ENCODE data around the gene KRT6C.

DNA sequence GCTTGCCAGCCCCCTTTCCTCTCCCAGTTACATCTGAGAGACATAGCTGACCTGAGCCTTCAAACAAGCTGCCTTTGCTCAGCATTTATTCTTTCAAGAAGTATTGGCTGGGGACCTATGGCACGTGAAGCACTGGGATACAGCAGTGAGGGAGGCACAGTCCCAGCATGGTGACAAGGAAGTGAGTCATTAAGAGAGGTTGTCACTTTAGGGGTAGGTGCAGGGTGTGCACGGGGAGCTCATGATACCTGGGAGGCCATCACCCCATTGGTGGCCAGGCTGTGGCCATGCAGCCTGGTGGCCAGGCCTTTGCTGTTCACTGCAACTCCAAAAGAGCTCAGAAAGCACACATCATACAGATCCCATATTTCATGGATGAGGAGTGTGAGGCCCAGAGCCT lies 33.8 kb downstream of the KRT6C start:
- TF ChIP-seq FOXM1 (IDR thresholded peaks at IDR 0.05; ENCODE audit: borderline replicate concordance, low read depth), result no peak
- no peak for TF ChIP-seq CEBPB (IDR thresholded peaks at IDR 0.05)
- TF ChIP-seq YY1 (IDR thresholded peaks at IDR 0.05; ENCODE audit: low read depth), result no peak
- no peak for TF ChIP-seq TAF1 (IDR thresholded peaks at IDR 0.05; ENCODE audit: low read depth)
